ENCODE results near the gene IGFBP3. TPM values are rescaled to one million over a fixed set of nuclear protein-coding genes. Genes with fewer than 3 reads are reported as not detected.

Gene IGFBP3
- total RNA-seq, 4 donors from 2014 or later = 81.4 to 203 (median 90.2) TPM

- peaks cover 0 to 5% (median 2%) of the 10 kb centered on the region in 3 donors for H3K27me3 ChIP-seq
- no peak for ATAC-seq
- H3K36me3 ChIP-seq = no peaks in the 10 kb centered on the region
- H3K27ac ChIP-seq = no peak overlapping the region
- intact Hi-C loops (cut with DNase I; ENCODE audit: low total_unique reads) (no loop called here), in situ Hi-C loops (cut with MboI; ENCODE audit: low sequenced_read_pairs in 4 of 4) (no loop called here)
- no peaks in the 10 kb centered on the region for H3K9me3 ChIP-seq
- TF ChIP-seq CTCF (IDR thresholded peaks at IDR 0.05 in 4 of 5, conservative IDR thresholded peaks at IDR 0.05 in 1 of 5) (no peak), POLR2A (IDR thresholded peaks at IDR 0.05) (no peak)
- DNase-seq = no peak
- H3K4me1 ChIP-seq = no peaks in the 10 kb centered on the region
- H3K4me3 ChIP-seq = no peak overlapping the region
Measured at GRCh38 chr7:45880433-45880860, 40.6 kb downstream of the IGFBP3 start.

GRCh38 chr7:45878457-45879144 is 42.5 kb downstream of the IGFBP3 start:
- Histone ChIP-seq H3K9me3 (no peaks in the 10 kb centered on the region), H3K4me1 (no peaks in the 10 kb centered on the region), H3K4me3 (no peak overlapping the region), H3K36me3 (no peaks in the 10 kb centered on the region), H3K27me3 (no peaks in the 10 kb centered on the region), H3K27ac (no peak overlapping the region)
- DNase-seq (no peak), ATAC-seq (no peak)
- intact Hi-C loops (cut with DNase I; ENCODE audit: low total_unique reads) (no loop called here), in situ Hi-C loops (cut with MboI; ENCODE audit: low sequenced_read_pairs in 4 of 4) (no loop called here)
- TF ChIP-seq POLR2A (IDR thresholded peaks at IDR 0.05) (no peak), CTCF (IDR thresholded peaks at IDR 0.05 in 4 of 5, conservative IDR thresholded peaks at IDR 0.05 in 1 of 5) (no peak)

- in situ Hi-C loops (cut with MboI; ENCODE audit: low sequenced_read_pairs in 4 of 4) (no loop called here), intact Hi-C loops (cut with DNase I; ENCODE audit: low total_unique reads) (no loop called here)
- Histone ChIP-seq H3K27ac (no peak overlapping the region), H3K36me3 (no peaks in the 10 kb centered on the region), H3K9me3 (no peaks in the 10 kb centered on the region), H3K4me3 (no peak overlapping the region), H3K27me3 (no peaks in the 10 kb centered on the region), H3K4me1 (no peaks in the 10 kb centered on the region)
- no peak for DNase-seq
- ATAC-seq = no peak
- TF ChIP-seq CTCF (IDR thresholded peaks at IDR 0.05 in 4 of 5, conservative IDR thresholded peaks at IDR 0.05 in 1 of 5) (no peak), POLR2A (IDR thresholded peaks at IDR 0.05) (no peak)
Measured at GRCh38 chr7:45876519-45876918, 44.6 kb downstream of the IGFBP3 start.

- intact Hi-C loops (cut with DNase I; ENCODE audit: low total_unique reads) = no loop called here
- ATAC-seq (no peak), DNase-seq (no peak)
- no peak overlapping the region for H3K27ac ChIP-seq
- no peaks in the 10 kb centered on the region for H3K27me3 ChIP-seq
- no peak overlapping the region for H3K4me3 ChIP-seq
- in situ Hi-C loops (cut with MboI; ENCODE audit: low sequenced_read_pairs in 4 of 4) = loop anchor here (25.0 kb wide), 2 partner anchors 212 to 712 kb away; partner anchors contain the start of gene RAMP3 (in 4 of the 4)
- TF ChIP-seq CTCF (IDR thresholded peaks at IDR 0.05 in 4 of 5, conservative IDR thresholded peaks at IDR 0.05 in 1 of 5) = no peak
- TF ChIP-seq POLR2A (IDR thresholded peaks at IDR 0.05) = no peak
- no peaks in the 10 kb centered on the region for H3K9me3 ChIP-seq
- H3K36me3 ChIP-seq = no peaks in the 10 kb centered on the region
- no peaks in the 10 kb centered on the region for H3K4me1 ChIP-seq
Measured at GRCh38 chr7:45874408-45875131, 46.5 kb downstream of the IGFBP3 start.

Data from gastrocnemius medialis (tissue), 4 donors.